Neural progenitor cell (in vitro differentiated cells): ENCODE data around the gene FN3K.

Experiments
- CTCF ChIP-seq: fragments of 200-600 bp; sonication (generic); IDR thresholded peaks from 2 replicates; pipeline ENCODE4 v1.5.1; 2017; ENCODE audit warnings: antibody characterized with exemption, mild to moderate bottlenecking
- EZH2phosphoT487 ChIP-seq: fragments of 200-600 bp; sonication (generic); IDR thresholded peaks from 2 replicates; pipeline ENCODE4 v1.6.1; 2017; ENCODE audit warnings: antibody characterized with exemption

GRCh38 chr17:82710499-82711232, 24.7 kb upstream of the FN3K start:
- TF ChIP-seq EZH2phosphoT487 (no peak), CTCF (no peak)
